HepG2 (cell line): ENCODE data around the gene REPIN1. TPM values are rescaled to one million over a fixed set of nuclear protein-coding genes. Genes with fewer than 3 reads are reported as not detected.

Experiments
- FOSL1 ChIP-seq: sonication (generic); formaldehyde crosslinking; IDR thresholded peaks from 2 replicates; pipeline ENCODE4 v1.9.0; 2021; ENCODE audit warnings: missing genetic modification reagents, borderline replicate concordance
- NFYC ChIP-seq: IDR thresholded peaks from 2 replicates; pipeline ENCODE4 v1.6.1; 2016; ENCODE audit warnings: missing genetic modification reagents, missing compliant biosample characterization
- ONECUT2 ChIP-seq: sonication (generic); formaldehyde crosslinking; IDR thresholded peaks from 2 replicates; pipeline ENCODE4 v1.4.0; 2020; ENCODE audit warnings: missing genetic modification reagents
- PHF21A ChIP-seq: sonication (generic); formaldehyde crosslinking; IDR thresholded peaks from 2 replicates; pipeline ENCODE4 v1.5.0; 2020; ENCODE audit warnings: mild to moderate bottlenecking, missing genetic modification reagents
- SAP130 ChIP-seq: IDR thresholded peaks from 2 replicates; pipeline ENCODE4 v1.6.1; 2016; ENCODE audit warnings: low read depth
- SP1 ChIP-seq, 2 experiments: fragments of 450-650 bp in 1 of 2; sonication (generic) in 1 of 2; formaldehyde crosslinking in 1 of 2; IDR thresholded peaks; 2 replicates each; pipeline versions ENCODE4 v1.4.0 to v1.6.1; 2016 to 2020; ENCODE audit warnings: missing genetic modification reagents in 1 of 2
- TCF12 ChIP-seq, 2 experiments: fragments of 450-650 bp in 1 of 2; sonication (generic) in 1 of 2; formaldehyde crosslinking in 1 of 2; IDR thresholded peaks; 2 replicates each; pipeline versions ENCODE4 v1.6.1 to v1.8.0; 2017 to 2022; ENCODE audit warnings: antibody characterized with exemption in 1 of 2, mild to moderate bottlenecking in 1 of 2, missing genetic modification reagents in 1 of 2, moderate library complexity in 1 of 2
- ZBTB10 ChIP-seq: sonication (generic); formaldehyde crosslinking; IDR thresholded peaks from 2 replicates; pipeline ENCODE4 v1.4.0; 2020; ENCODE audit warnings: missing genetic modification reagents, borderline replicate concordance
- ZNF772 ChIP-seq: sonication (generic); formaldehyde crosslinking; IDR thresholded peaks from 2 replicates; pipeline ENCODE4 v1.5.0; 2020; ENCODE audit warnings: mild to moderate bottlenecking, missing genetic modification reagents
- ZNF780A ChIP-seq: sonication (generic); formaldehyde crosslinking; IDR thresholded peaks from 2 replicates; pipeline ENCODE4 v1.8.0; 2022; ENCODE audit warnings: mild to moderate bottlenecking, missing genetic modification reagents, moderate library complexity
- ZXDC ChIP-seq: sonication (generic); formaldehyde crosslinking; IDR thresholded peaks from 2 replicates; pipeline ENCODE4 v1.5.0; 2020; ENCODE audit warnings: mild to moderate bottlenecking, missing genetic modification reagents
- polyA plus RNA-seq, 8 experiments: library from polyadenylated mRNA; depleted of rRNA in 3 of 8; stranded (reverse) in 7 of 8; unstranded in 1 of 8; fragments of >200 nt; fragmentation: Illumina TruSeq in 4 of 8; extraction: Trizol in 4 of 8; gene quantifications; 2 replicates each; pipeline versions ENCODE4 v1.2.1 to v1.2.3, GENCODE V29; 2011 to 2016; ENCODE audit warnings: low read depth in 4 of 8, missing spikeins in 1 of 8, mixed read lengths in 1 of 8; ENCODE audit not compliant: insufficient read depth in 1 of 8
- total RNA-seq, 5 experiments: library from RNA; depleted of rRNA; stranded (reverse); fragments of >200 nt; fragmentation: Illumina TruSeq; extraction: Trizol; gene quantifications; 2 replicates each; pipeline ENCODE4 v1.2.3, GENCODE V29; 2016; ENCODE audit warnings: low read depth in 1 of 5
- TF ChIP-seq, protein P1 (sequence below): sonication (generic); formaldehyde crosslinking; IDR thresholded peaks from 2 replicates; pipeline ENCODE4 v1.4.0; 2020; ENCODE audit warnings: missing genetic modification reagents, borderline replicate concordance
- TF ChIP-seq, protein P2 (sequence below): sonication (generic); formaldehyde crosslinking; IDR thresholded peaks from 2 replicates; pipeline ENCODE4 v1.5.0; 2020; ENCODE audit warnings: missing genetic modification reagents
- TF ChIP-seq, protein P3 (sequence below): sonication (generic); formaldehyde crosslinking; IDR thresholded peaks from 2 replicates; pipeline ENCODE4 v1.4.0; 2020; ENCODE audit warnings: missing genetic modification reagents
- TF ChIP-seq, protein P4 (sequence below): conservative IDR thresholded peaks from 2 replicates; pipeline ENCODE4 v1.6.1; 2018; ENCODE audit warnings: missing genetic modification reagents

The REPIN1 gene
- total and polyA plus RNA-seq, 2 of the 13 experiments (the other 11 are each of a cell fraction or from before 2014, with no cell fraction given), result 69.9 to 108 TPM

- TF ChIP-seq ZBTB10 (peak; percentile 62), ZXDC (CRISPR knock-in tag) (no peak), PHF21A (CRISPR knock-in tag) (peak; percentile 43), TCF12 (IDR thresholded peaks at IDR 0.05) (no peak), TCF12 (CRISPR knock-in tag; IDR thresholded peaks at IDR 0.05) (0 out of 2 replicates have a peak, but pooled peaks have one; percentile 61), FOSL1 (CRISPR knock-in tag) (no peak), ONECUT2 (CRISPR knock-in tag) (no peak), SP1 (IDR thresholded peaks at IDR 0.05) (no peak), SP1 (CRISPR knock-in tag; IDR thresholded peaks at IDR 0.05) (peak; percentile 44; the same call in 1 of the 2 replicates), ZNF772 (CRISPR knock-in tag) (peak; percentile 40; the same call in 1 of the 2 replicates), ZNF780A (CRISPR knock-in tag) (no peak), NFYC (CRISPR knock-in tag) (peak; percentile 96), SAP130 (peak; percentile 73)
- TF ChIP-seq, protein P1, sequence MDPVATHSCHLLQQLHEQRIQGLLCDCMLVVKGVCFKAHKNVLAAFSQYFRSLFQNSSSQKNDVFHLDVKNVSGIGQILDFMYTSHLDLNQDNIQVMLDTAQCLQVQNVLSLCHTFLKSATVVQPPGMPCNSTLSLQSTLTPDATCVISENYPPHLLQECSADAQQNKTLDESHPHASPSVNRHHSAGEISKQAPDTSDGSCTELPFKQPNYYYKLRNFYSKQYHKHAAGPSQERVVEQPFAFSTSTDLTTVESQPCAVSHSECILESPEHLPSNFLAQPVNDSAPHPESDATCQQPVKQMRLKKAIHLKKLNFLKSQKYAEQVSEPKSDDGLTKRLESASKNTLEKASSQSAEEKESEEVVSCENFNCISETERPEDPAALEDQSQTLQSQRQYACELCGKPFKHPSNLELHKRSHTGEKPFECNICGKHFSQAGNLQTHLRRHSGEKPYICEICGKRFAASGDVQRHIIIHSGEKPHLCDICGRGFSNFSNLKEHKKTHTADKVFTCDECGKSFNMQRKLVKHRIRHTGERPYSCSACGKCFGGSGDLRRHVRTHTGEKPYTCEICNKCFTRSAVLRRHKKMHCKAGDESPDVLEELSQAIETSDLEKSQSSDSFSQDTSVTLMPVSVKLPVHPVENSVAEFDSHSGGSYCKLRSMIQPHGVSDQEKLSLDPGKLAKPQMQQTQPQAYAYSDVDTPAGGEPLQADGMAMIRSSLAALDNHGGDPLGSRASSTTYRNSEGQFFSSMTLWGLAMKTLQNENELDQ (CRISPR knock-in tag), result no peak
- TF ChIP-seq, protein P2, sequence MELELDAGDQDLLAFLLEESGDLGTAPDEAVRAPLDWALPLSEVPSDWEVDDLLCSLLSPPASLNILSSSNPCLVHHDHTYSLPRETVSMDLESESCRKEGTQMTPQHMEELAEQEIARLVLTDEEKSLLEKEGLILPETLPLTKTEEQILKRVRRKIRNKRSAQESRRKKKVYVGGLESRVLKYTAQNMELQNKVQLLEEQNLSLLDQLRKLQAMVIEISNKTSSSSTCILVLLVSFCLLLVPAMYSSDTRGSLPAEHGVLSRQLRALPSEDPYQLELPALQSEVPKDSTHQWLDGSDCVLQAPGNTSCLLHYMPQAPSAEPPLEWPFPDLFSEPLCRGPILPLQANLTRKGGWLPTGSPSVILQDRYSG, result 0 out of 2 replicates have a peak, but pooled peaks have one; percentile 79
- TF ChIP-seq, protein P3, sequence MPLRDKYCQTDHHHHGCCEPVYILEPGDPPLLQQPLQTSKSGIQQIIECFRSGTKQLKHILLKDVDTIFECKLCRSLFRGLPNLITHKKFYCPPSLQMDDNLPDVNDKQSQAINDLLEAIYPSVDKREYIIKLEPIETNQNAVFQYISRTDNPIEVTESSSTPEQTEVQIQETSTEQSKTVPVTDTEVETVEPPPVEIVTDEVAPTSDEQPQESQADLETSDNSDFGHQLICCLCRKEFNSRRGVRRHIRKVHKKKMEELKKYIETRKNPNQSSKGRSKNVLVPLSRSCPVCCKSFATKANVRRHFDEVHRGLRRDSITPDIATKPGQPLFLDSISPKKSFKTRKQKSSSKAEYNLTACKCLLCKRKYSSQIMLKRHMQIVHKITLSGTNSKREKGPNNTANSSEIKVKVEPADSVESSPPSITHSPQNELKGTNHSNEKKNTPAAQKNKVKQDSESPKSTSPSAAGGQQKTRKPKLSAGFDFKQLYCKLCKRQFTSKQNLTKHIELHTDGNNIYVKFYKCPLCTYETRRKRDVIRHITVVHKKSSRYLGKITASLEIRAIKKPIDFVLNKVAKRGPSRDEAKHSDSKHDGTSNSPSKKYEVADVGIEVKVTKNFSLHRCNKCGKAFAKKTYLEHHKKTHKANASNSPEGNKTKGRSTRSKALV (CRISPR knock-in tag), result peak; percentile 50; the same call in 1 of the 2 replicates
- TF ChIP-seq, protein P4, sequence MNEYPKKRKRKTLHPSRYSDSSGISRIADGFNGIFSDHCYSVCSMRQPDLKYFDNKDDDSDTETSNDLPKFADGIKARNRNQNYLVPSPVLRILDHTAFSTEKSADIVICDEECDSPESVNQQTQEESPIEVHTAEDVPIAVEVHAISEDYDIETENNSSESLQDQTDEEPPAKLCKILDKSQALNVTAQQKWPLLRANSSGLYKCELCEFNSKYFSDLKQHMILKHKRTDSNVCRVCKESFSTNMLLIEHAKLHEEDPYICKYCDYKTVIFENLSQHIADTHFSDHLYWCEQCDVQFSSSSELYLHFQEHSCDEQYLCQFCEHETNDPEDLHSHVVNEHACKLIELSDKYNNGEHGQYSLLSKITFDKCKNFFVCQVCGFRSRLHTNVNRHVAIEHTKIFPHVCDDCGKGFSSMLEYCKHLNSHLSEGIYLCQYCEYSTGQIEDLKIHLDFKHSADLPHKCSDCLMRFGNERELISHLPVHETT (CRISPR knock-in tag), result peak; percentile 87
Measured at GRCh38 chr7:150378853-150379440, 10.3 kb downstream of the REPIN1 start, which contains the start of gene ZNF775 (continued).
